ENCODE measurements around the gene SDK1. TPM values are rescaled to one million over a fixed set of nuclear protein-coding genes. Genes with fewer than 3 reads are reported as not detected.
A peak's percentile ranks its signal among the peaks of the same experiment; 100 is the strongest.

The SDK1 gene
- total RNA-seq, 2 donors from 2014 or later = 3.1 to 3.6 TPM

GRCh38 chr7:4073052-4073451 is 772.0 kb downstream of the SDK1 start:
- H3K9me3 ChIP-seq = no peaks in the 10 kb centered on the region
- peak; percentile 32 for DNase-seq (ENCODE audit: low spot score)
- H3K36me3 ChIP-seq = no peaks in the 10 kb centered on the region
- H3K4me1 ChIP-seq = no peaks in the 10 kb centered on the region
- no peak overlapping the region for H3K27ac ChIP-seq
- TF ChIP-seq CTCF (IDR thresholded peaks at IDR 0.05) = no peak
- H3K4me3 ChIP-seq = no peak overlapping the region
- H3K27me3 ChIP-seq = no peaks in the 10 kb centered on the region

- Histone ChIP-seq H3K4me3 (no peak overlapping the region), H3K4me1 (no peaks in the 10 kb centered on the region), H3K9me3 (no peaks in the 10 kb centered on the region), H3K36me3 (no peaks in the 10 kb centered on the region), H3K27ac (no peak overlapping the region), H3K27me3 (no peaks in the 10 kb centered on the region)
- no peak for TF ChIP-seq CTCF (IDR thresholded peaks at IDR 0.05)
- DNase-seq (ENCODE audit: low spot score) = peak; percentile 42
Measured at GRCh38 chr7:4073750-4074149, 772.7 kb downstream of the SDK1 start.

GRCh38 chr7:4074407-4074806 is 773.4 kb downstream of the SDK1 start:
- DNase-seq (ENCODE audit: low spot score) = peak; percentile 32
- TF ChIP-seq CTCF (IDR thresholded peaks at IDR 0.05) = no peak
- Histone ChIP-seq H3K27ac (no peak overlapping the region), H3K4me3 (no peak overlapping the region), H3K36me3 (no peaks in the 10 kb centered on the region), H3K27me3 (no peaks in the 10 kb centered on the region), H3K9me3 (no peaks in the 10 kb centered on the region), H3K4me1 (no peaks in the 10 kb centered on the region)

GRCh38 chr7:4074994-4075393 is 773.9 kb downstream of the SDK1 start:
- DNase-seq (ENCODE audit: low spot score) = peak; percentile 28

GRCh38 chr7:4076701-4077294 is 775.7 kb downstream of the SDK1 start:
- no peak for TF ChIP-seq CTCF (IDR thresholded peaks at IDR 0.05)
- peak; percentile 23 for DNase-seq (ENCODE audit: low spot score)
- H3K27ac ChIP-seq = no peak overlapping the region
- H3K4me1 ChIP-seq = no peaks in the 10 kb centered on the region
- no peaks in the 10 kb centered on the region for H3K27me3 ChIP-seq
- no peak overlapping the region for H3K4me3 ChIP-seq
- no peaks in the 10 kb centered on the region for H3K9me3 ChIP-seq
- no peaks in the 10 kb centered on the region for H3K36me3 ChIP-seq

More at GRCh38 chr7:4074994-4075393, 773.9 kb downstream of the SDK1 start:
- Histone ChIP-seq H3K4me1 (no peaks in the 10 kb centered on the region), H3K27me3 (no peaks in the 10 kb centered on the region), H3K9me3 (no peaks in the 10 kb centered on the region), H3K27ac (no peak overlapping the region), H3K4me3 (no peak overlapping the region), H3K36me3 (no peaks in the 10 kb centered on the region)
- no peak for TF ChIP-seq CTCF (IDR thresholded peaks at IDR 0.05)

GRCh38 chr7:4077980-4078379 is 776.9 kb downstream of the SDK1 start:
- TF ChIP-seq CTCF (IDR thresholded peaks at IDR 0.05) = no peak
- Histone ChIP-seq H3K4me3 (no peak overlapping the region), H3K36me3 (no peaks in the 10 kb centered on the region), H3K27me3 (no peaks in the 10 kb centered on the region), H3K27ac (no peak overlapping the region), H3K4me1 (no peaks in the 10 kb centered on the region), H3K9me3 (no peaks in the 10 kb centered on the region)
- peak; percentile 11 for DNase-seq (ENCODE audit: low spot score)

Measured in right atrium auricular region (tissue), 2 donors.